Measurements from ENCODE around the gene SRCIN1.

SRCIN1 gene

GRCh38 chr17:38578229-38579082 is 27.3 kb downstream of the SRCIN1 start:
- DNase-seq, result no peak

GRCh38 chr17:38577645-38578173 is 28.0 kb downstream of the SRCIN1 start:
- no peak for DNase-seq

- DNase-seq, result no peak
These were observed 28.5 kb downstream of the SRCIN1 start for GRCh38 chr17:38577244-38577643.

GRCh38 chr17:38575781-38576180 is 30.0 kb downstream of the SRCIN1 start:
- no peak for DNase-seq

- no peak for DNase-seq
These were observed 31.0 kb downstream of the SRCIN1 start for GRCh38 chr17:38574712-38575111.

GRCh38 chr17:38572669-38573365 is 32.9 kb downstream of the SRCIN1 start:
- no peak for DNase-seq

- DNase-seq, result peak in 1 of 3 donors; percentile 20
These were observed 33.7 kb downstream of the SRCIN1 start for GRCh38 chr17:38571833-38572668.

GRCh38 chr17:38569701-38570512 is 35.8 kb downstream of the SRCIN1 start:
- DNase-seq, result no peak

GRCh38 chr17:38568845-38569510 is 36.8 kb downstream of the SRCIN1 start:
- no peak for DNase-seq

GRCh38 chr17:38568274-38568673 is 37.5 kb downstream of the SRCIN1 start:
- DNase-seq, result no peak

GRCh38 chr17:38567350-38567749 is 38.4 kb downstream of the SRCIN1 start:
- DNase-seq, result no peak

GRCh38 chr17:38566666-38567031 is 39.1 kb downstream of the SRCIN1 start:
- no peak for DNase-seq

- no peak for DNase-seq
These were observed 39.7 kb downstream of the SRCIN1 start for GRCh38 chr17:38565853-38566665.

GRCh38 chr17:38564869-38565268 is 40.9 kb downstream of the SRCIN1 start:
- DNase-seq, result peak in 1 of 3 donors; percentile 37

- DNase-seq, result no peak
These were observed 41.4 kb downstream of the SRCIN1 start for GRCh38 chr17:38564254-38564837.

GRCh38 chr17:38563362-38564253 is 42.1 kb downstream of the SRCIN1 start:
- DNase-seq, result no peak

- DNase-seq, result no peak
These were observed 42.8 kb downstream of the SRCIN1 start for GRCh38 chr17:38562903-38563302.

- DNase-seq, result no peak
These were observed 43.6 kb downstream of the SRCIN1 start for GRCh38 chr17:38562215-38562569.
